HG02678 (cell line): ENCODE results near the gene ATXN7L3.

Experiments
- ATAC-seq: cut with Tn5 transposase; IDR thresholded peaks from one replicate; pipeline ENCODE4 v1.9.1; 2021; ENCODE audit warnings: mild to moderate bottlenecking, moderate library complexity; ENCODE audit not compliant: unreplicated experiment

Gene ATXN7L3

GRCh38 chr17:44202756-44203155, 3.1 kb upstream of the ATXN7L3 start:
- ATAC-seq: no peak

- no peak for ATAC-seq
Measured at GRCh38 chr17:44200478-44201155, 933 bp upstream of the ATXN7L3 start.

- peak; percentile 15 for ATAC-seq
Measured at GRCh38 chr17:44198721-44199552, 747 bp downstream of the ATXN7L3 start.

GRCh38 chr17:44197980-44198720, 1.5 kb downstream of the ATXN7L3 start:
- no peak for ATAC-seq

GRCh38 chr17:44197107-44197506, 2.6 kb downstream of the ATXN7L3 start:
- ATAC-seq: no peak

- ATAC-seq: no peak
Measured at GRCh38 chr17:44193326-44194084, 6.2 kb downstream of the ATXN7L3 start.

GRCh38 chr17:44192750-44193149, 6.9 kb downstream of the ATXN7L3 start:
- no peak for ATAC-seq

GRCh38 chr17:44191941-44192496, 7.7 kb downstream of the ATXN7L3 start:
- ATAC-seq: no peak

GRCh38 chr17:44191369-44191768, 8.3 kb downstream of the ATXN7L3 start:
- no peak for ATAC-seq

- no peak for ATAC-seq
Measured at GRCh38 chr17:44190481-44190880, 9.2 kb downstream of the ATXN7L3 start.

- no peak for ATAC-seq
Measured at GRCh38 chr17:44188576-44189403, 10.9 kb downstream of the ATXN7L3 start.

GRCh38 chr17:44187131-44187899, 12.4 kb downstream of the ATXN7L3 start:
- ATAC-seq: peak; percentile 41

- peak; percentile 93 for ATAC-seq
Measured at GRCh38 chr17:44186307-44187130, 13.2 kb downstream of the ATXN7L3 start, which contains the start of gene TMUB2. TMUB2 (plus strand) TSS chr17:44186972; CDS start chr17:44187709, 737 bp downstream.

- no peak for ATAC-seq
Measured at GRCh38 chr17:44184212-44184810, 15.4 kb downstream of the ATXN7L3 start.

GRCh38 chr17:44183024-44183423, 16.7 kb downstream of the ATXN7L3 start:
- no peak for ATAC-seq

- ATAC-seq: no peak
Measured at GRCh38 chr17:44178133-44178532, 21.6 kb downstream of the ATXN7L3 start.

GRCh38 chr17:44177640-44178039, 22.0 kb downstream of the ATXN7L3 start:
- ATAC-seq: no peak
